T-helper 2 cell treated with Interferon-gamma antibody and Interleukin-4, amounts not matched to agents 5 μg/mL and 100 μg/mL, for 36 hours (primary cell): ENCODE data around the gene CAD.

Experiments used
- DNase-seq: peaks from one replicate; pipeline ENCODE4 v3.0.0; 2021; ENCODE audit warnings: low spot score
- H3K27ac Mint-ChIP-seq: one replicate; pipeline ENCODE4 v1.8.0; 2021; ENCODE audit warnings: mild to moderate bottlenecking, mixed read lengths
- H3K27me3 Mint-ChIP-seq: one replicate; pipeline ENCODE4 v1.8.0; 2021; ENCODE audit warnings: low read depth, mixed read lengths
- H3K36me3 Mint-ChIP-seq: one replicate; pipeline ENCODE4 v1.8.0; 2021; ENCODE audit warnings: low read depth, mixed read lengths
- H3K4me1 Mint-ChIP-seq: one replicate; pipeline ENCODE4 v1.8.0; 2021; ENCODE audit warnings: low read depth, mixed read lengths
- H3K4me3 Mint-ChIP-seq: one replicate; pipeline ENCODE4 v1.8.0; 2022; ENCODE audit warnings: mild to moderate bottlenecking, moderate library complexity, mixed read lengths
- H3K9me3 Mint-ChIP-seq: one replicate; pipeline ENCODE4 v1.8.0; 2021; ENCODE audit warnings: mixed read lengths

The CAD gene

DNA sequence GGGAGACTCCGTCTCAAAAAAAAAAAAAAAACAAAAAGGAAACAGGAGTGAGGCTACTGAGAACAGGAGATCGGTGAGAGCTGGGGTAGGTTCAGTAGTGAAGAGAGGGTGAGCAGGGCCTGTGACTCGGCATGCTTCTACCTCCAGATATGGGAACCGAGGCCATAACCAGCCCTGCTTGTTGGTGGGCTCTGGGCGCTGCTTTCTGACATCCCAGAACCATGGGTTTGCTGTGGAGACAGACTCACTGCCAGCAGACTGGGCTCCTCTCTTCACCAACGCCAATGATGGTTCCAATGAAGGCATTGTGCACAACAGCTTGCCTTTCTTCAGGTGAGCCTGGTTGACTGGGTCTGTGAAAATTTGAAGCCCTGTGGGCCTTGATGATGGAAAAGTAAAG lies 6.2 kb downstream of the CAD start:
- peaks cover 71% of the 10 kb centered on the region for H3K36me3 Mint-ChIP-seq
- no peak for DNase-seq
- no peak overlapping the region for H3K4me3 Mint-ChIP-seq
- H3K27me3 Mint-ChIP-seq: no peaks in the 10 kb centered on the region
- no peaks in the 10 kb centered on the region for H3K9me3 Mint-ChIP-seq
- no peak overlapping the region for H3K27ac Mint-ChIP-seq
- peaks cover 9% of the 10 kb centered on the region for H3K4me1 Mint-ChIP-seq

GRCh38 chr2:27225526-27225925 lies 8.4 kb downstream of the CAD start:
- DNase-seq: no peak
- Mint-ChIP-seq H3K4me3 (no peak overlapping the region), H3K27me3 (no peaks in the 10 kb centered on the region), H3K27ac (no peak overlapping the region), H3K4me1 (peaks cover 1% of the 10 kb centered on the region), H3K36me3 (peaks cover 63% of the 10 kb centered on the region), H3K9me3 (no peaks in the 10 kb centered on the region)

GRCh38 chr2:27227501-27227900 lies 10.3 kb downstream of the CAD start:
- Mint-ChIP-seq H3K27ac (no peak overlapping the region), H3K4me1 (peaks cover under 1% of the 10 kb centered on the region), H3K4me3 (no peak overlapping the region), H3K27me3 (no peaks in the 10 kb centered on the region), H3K36me3 (peaks cover 56% of the 10 kb centered on the region), H3K9me3 (no peaks in the 10 kb centered on the region)
- DNase-seq: no peak

DNA sequence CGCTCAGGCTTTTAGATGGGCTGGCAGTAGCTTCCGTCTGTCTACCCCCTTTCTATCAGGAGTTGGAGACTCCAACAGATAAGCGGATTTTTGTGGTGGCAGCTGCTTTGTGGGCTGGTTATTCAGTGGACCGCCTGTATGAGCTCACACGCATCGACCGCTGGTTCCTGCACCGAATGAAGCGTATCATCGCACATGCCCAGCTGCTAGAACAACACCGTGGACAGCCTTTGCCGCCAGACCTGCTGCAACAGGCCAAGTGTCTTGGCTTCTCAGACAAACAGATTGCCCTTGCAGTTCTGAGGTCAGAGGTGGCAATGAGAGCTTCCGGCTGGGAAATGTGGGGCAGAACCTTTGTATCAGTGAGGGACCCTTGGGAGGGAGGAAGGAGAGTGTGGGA lies 14.8 kb downstream of the CAD start:
- no peak for DNase-seq
- no peaks in the 10 kb centered on the region for H3K9me3 Mint-ChIP-seq
- no peaks in the 10 kb centered on the region for H3K4me1 Mint-ChIP-seq
- H3K27ac Mint-ChIP-seq: no peak overlapping the region
- no peak overlapping the region for H3K4me3 Mint-ChIP-seq
- H3K27me3 Mint-ChIP-seq: no peaks in the 10 kb centered on the region
- H3K36me3 Mint-ChIP-seq: peaks cover 55% of the 10 kb centered on the region

DNA sequence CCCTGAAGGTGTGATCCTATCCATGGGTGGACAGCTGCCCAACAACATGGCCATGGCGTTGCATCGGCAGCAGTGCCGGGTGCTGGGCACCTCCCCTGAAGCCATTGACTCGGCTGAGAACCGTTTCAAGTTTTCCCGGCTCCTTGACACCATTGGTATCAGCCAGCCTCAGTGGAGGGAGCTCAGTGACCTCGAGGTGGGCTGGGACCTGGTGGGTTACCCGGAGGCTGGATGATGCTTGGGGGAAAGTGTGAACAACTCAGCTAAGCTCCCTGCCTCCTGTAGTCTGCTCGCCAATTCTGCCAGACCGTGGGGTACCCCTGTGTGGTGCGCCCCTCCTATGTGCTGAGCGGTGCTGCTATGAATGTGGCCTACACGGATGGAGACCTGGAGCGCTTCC lies 16.2 kb downstream of the CAD start:
- H3K4me3 Mint-ChIP-seq: no peak overlapping the region
- H3K36me3 Mint-ChIP-seq: peaks cover 53% of the 10 kb centered on the region
- no peak overlapping the region for H3K27ac Mint-ChIP-seq
- H3K4me1 Mint-ChIP-seq: no peaks in the 10 kb centered on the region
- H3K9me3 Mint-ChIP-seq: no peaks in the 10 kb centered on the region
- H3K27me3 Mint-ChIP-seq: no peaks in the 10 kb centered on the region
- no peak for DNase-seq

GRCh38 chr2:27236136-27236535 lies 19.0 kb downstream of the CAD start:
- H3K27ac Mint-ChIP-seq: no peak overlapping the region

GRCh38 chr2:27236626-27237025 lies 19.5 kb downstream of the CAD start:
- no peak for DNase-seq

More at GRCh38 chr2:27236136-27236535, 19.0 kb downstream of the CAD start:
- no peak for DNase-seq
- Mint-ChIP-seq H3K27me3 (no peaks in the 10 kb centered on the region), H3K4me1 (no peaks in the 10 kb centered on the region), H3K4me3 (no peak overlapping the region), H3K9me3 (no peaks in the 10 kb centered on the region), H3K36me3 (peaks cover 67% of the 10 kb centered on the region)

GRCh38 chr2:27237341-27237945 lies 20.3 kb downstream of the CAD start:
- DNase-seq: no peak
- H3K27ac Mint-ChIP-seq: no peak overlapping the region
- no peaks in the 10 kb centered on the region for H3K9me3 Mint-ChIP-seq
- peaks cover 69% of the 10 kb centered on the region for H3K36me3 Mint-ChIP-seq
- no peak overlapping the region for H3K4me3 Mint-ChIP-seq
- H3K27me3 Mint-ChIP-seq: no peaks in the 10 kb centered on the region
- no peaks in the 10 kb centered on the region for H3K4me1 Mint-ChIP-seq

More at GRCh38 chr2:27236626-27237025, 19.5 kb downstream of the CAD start:
- Mint-ChIP-seq H3K27ac (no peak overlapping the region), H3K9me3 (no peaks in the 10 kb centered on the region), H3K27me3 (no peaks in the 10 kb centered on the region), H3K4me1 (no peaks in the 10 kb centered on the region), H3K36me3 (peaks cover 67% of the 10 kb centered on the region), H3K4me3 (no peak overlapping the region)

- Mint-ChIP-seq H3K9me3 (no peaks in the 10 kb centered on the region), H3K36me3 (peaks cover 59% of the 10 kb centered on the region), H3K4me1 (no peaks in the 10 kb centered on the region), H3K27ac (no peak overlapping the region), H3K27me3 (no peaks in the 10 kb centered on the region), H3K4me3 (no peak overlapping the region)
- no peak for DNase-seq
Observed at GRCh38 chr2:27238976-27239375, 21.8 kb downstream of the CAD start.

- Mint-ChIP-seq H3K4me3 (no peak overlapping the region), H3K27me3 (no peaks in the 10 kb centered on the region), H3K9me3 (no peaks in the 10 kb centered on the region), H3K27ac (no peak overlapping the region), H3K4me1 (no peaks in the 10 kb centered on the region), H3K36me3 (peaks cover 49% of the 10 kb centered on the region)
- no peak for DNase-seq
Observed at GRCh38 chr2:27240406-27240805, 23.2 kb downstream of the CAD start.

GRCh38 chr2:27241761-27242613 lies 24.8 kb downstream of the CAD start:
- Mint-ChIP-seq H3K9me3 (no peaks in the 10 kb centered on the region), H3K27ac (no peak overlapping the region), H3K4me1 (no peaks in the 10 kb centered on the region), H3K36me3 (peaks cover 40% of the 10 kb centered on the region), H3K27me3 (no peaks in the 10 kb centered on the region), H3K4me3 (no peak overlapping the region)
- DNase-seq: no peak

- Mint-ChIP-seq H3K27ac (no peak overlapping the region), H3K9me3 (no peaks in the 10 kb centered on the region), H3K36me3 (peaks cover 35% of the 10 kb centered on the region), H3K27me3 (no peaks in the 10 kb centered on the region), H3K4me3 (no peak overlapping the region), H3K4me1 (no peaks in the 10 kb centered on the region)
- DNase-seq: no peak
Observed at GRCh38 chr2:27242614-27242951, 25.4 kb downstream of the CAD start.

DNA sequence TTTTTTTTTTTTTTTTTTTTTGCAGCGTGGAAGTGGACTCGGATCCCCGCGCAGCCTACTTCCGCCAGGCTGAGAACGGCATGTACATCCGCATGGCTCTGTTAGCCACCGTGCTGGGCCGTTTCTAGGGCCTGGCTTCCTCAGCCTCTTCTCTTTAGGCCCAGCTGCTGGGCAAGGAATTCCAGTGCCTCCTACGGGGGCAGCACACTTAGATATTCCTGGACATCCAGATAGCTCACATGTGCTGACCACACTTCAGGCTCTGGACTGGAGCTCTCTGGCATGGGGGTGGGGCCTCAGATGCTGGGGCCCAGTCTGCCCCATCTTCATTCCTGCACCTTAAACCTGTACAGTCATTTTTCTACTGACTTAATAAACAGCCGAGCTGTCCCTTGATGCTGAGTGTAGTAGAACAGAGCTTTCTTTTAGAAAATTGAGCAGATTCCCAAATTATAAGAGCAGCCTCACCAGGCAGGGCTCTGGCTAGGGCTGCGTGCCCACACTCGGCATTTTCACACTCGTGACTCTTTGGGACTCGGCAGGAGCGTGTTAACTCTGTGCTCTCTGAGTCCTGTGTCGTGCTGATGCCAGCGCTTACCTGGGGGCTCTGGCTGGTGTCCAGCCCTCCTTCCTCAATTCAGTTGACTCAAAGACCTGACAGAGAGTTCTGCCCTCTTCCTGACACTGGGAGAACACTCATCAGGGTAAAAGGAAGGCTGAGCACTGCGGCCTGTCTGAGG lies 26.4 kb downstream of the CAD start:
- Mint-ChIP-seq H3K9me3 (no peaks in the 10 kb centered on the region), H3K4me1 (no peaks in the 10 kb centered on the region), H3K27ac (no peak overlapping the region), H3K36me3 (peaks cover 27% of the 10 kb centered on the region), H3K4me3 (no peak overlapping the region), H3K27me3 (no peaks in the 10 kb centered on the region)
- DNase-seq: no peak

GRCh38 chr2:27245116-27245515 lies 27.9 kb downstream of the CAD start:
- DNase-seq: no peak
- Mint-ChIP-seq H3K4me3 (no peak overlapping the region), H3K27me3 (no peaks in the 10 kb centered on the region), H3K36me3 (peaks cover 19% of the 10 kb centered on the region), H3K4me1 (no peaks in the 10 kb centered on the region), H3K27ac (no peak overlapping the region), H3K9me3 (no peaks in the 10 kb centered on the region)
